PFSK-1 (cell line): Measurements from ENCODE around the gene MSLN.

Source experiments
- POLR2AphosphoS5 ChIP-seq: IDR thresholded peaks from 2 replicates; pipeline ENCODE4 v1.6.1; 2012; ENCODE audit warnings: low read depth, mild to moderate bottlenecking, control low read depth, low read length, moderate library complexity
- REST ChIP-seq, 2 experiments: IDR thresholded peaks; 2 replicates each; pipeline versions ENCODE4 v1.6.1 to v1.8.0; 2011 to 2012; ENCODE audit warnings: low read depth in 2 of 2, low read length in 2 of 2, control low read depth in 1 of 2, inconsistent platforms in 1 of 2, mild to moderate bottlenecking in 1 of 2, moderate library complexity in 1 of 2; ENCODE audit not compliant: insufficient read depth in 1 of 2
- TAF1 ChIP-seq: IDR thresholded peaks from 2 replicates; pipeline ENCODE4 v1.6.1; 2012; ENCODE audit warnings: low read length, control low read depth, borderline replicate concordance; ENCODE audit not compliant: insufficient read depth

- TF ChIP-seq TAF1 (no peak), REST (IDR thresholded peaks at IDR 0.05; ENCODE audit: insufficient read depth in 1 of 2, low read depth in 2 of 2, low read length in 2 of 2) (no peak), POLR2AphosphoS5 (no peak)
These were observed 17.9 kb downstream of the MSLN start for GRCh38 chr16:778447-778846.
